GM19351 (cell line): ENCODE results near the gene OR5AU1.

Experiments used
- ATAC-seq: cut with Tn5 transposase; IDR thresholded peaks from one replicate; pipeline ENCODE4 v1.9.1; 2021; ENCODE audit warnings: mild to moderate bottlenecking, moderate library complexity; ENCODE audit not compliant: unreplicated experiment

Gene OR5AU1

GRCh38 chr14:21109377-21110138, 46.3 kb downstream of the OR5AU1 start:
- peak; percentile 61 for ATAC-seq

GRCh38 chr14:21108791-21109190, 47.1 kb downstream of the OR5AU1 start:
- no peak for ATAC-seq

- no peak for ATAC-seq
These were observed 48.5 kb downstream of the OR5AU1 start for GRCh38 chr14:21107283-21107800.

GRCh38 chr14:21106498-21107282, 49.2 kb downstream of the OR5AU1 start:
- ATAC-seq, result no peak

GRCh38 chr14:21106176-21106497, 49.7 kb downstream of the OR5AU1 start:
- ATAC-seq, result no peak

GRCh38 chr14:21105095-21105494, 50.8 kb downstream of the OR5AU1 start:
- ATAC-seq, result no peak
